ENCODE data around the gene PDE5A. TPM values are rescaled to one million over a fixed set of nuclear protein-coding genes. Genes with fewer than 3 reads are reported as not detected.

The PDE5A gene
- total RNA-seq, 1 experiment from 2014 or later, result 5.0 TPM

DNA sequence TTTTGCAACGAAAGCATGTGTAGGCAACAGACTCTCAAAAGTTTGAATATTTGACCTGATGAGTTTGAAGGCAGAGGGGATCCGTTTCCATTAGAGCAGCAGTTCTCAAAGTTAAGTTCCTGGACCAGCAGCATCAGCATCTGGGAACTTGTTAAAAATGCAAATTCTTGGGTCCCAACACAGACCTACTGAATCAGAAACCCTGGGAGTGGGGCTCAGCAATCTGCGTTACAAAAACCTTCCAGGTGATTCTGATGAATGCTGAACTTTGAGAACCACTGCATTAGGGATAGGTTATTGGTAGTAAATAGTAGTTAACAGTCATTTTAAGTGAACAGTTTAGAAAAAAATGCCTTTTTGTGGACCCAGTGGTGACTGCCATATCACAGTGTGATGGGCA is 98.8 kb downstream of the PDE5A start:
- Histone ChIP-seq H2AFZ (ENCODE audit: low read depth, low read length, poor library complexity, severe bottlenecking) (no peak overlapping the region), H3K9ac (ENCODE audit: low read length) (no peak overlapping the region), H3K4me1 (ENCODE audit: control insufficient read depth in 1 of 2, insufficient read depth in 2 of 2, low read length in 2 of 2) (no peaks in the 10 kb centered on the region), H3K9me3 (ENCODE audit: control insufficient read depth in 1 of 2, insufficient read depth in 1 of 2, low read depth in 1 of 2, low read length in 2 of 2) (no peaks in the 10 kb centered on the region), H3K4me2 (ENCODE audit: low read length) (no peak overlapping the region), H3K79me2 (ENCODE audit: insufficient read depth, low read length) (no peaks in the 10 kb centered on the region), H3K27me3 (ENCODE audit: insufficient read depth, low read length) (no peaks in the 10 kb centered on the region), H3K9me2 (ENCODE audit: insufficient read depth) (no peaks in the 10 kb centered on the region), H4K20me1 (ENCODE audit: insufficient read depth) (no peaks in the 10 kb centered on the region), H3K4me3 (replicated peaks in 1 of 2; ENCODE audit: low read depth in 1 of 2, low read length in 2 of 2) (no peak overlapping the region), H3K27ac (ENCODE audit: low read depth, low read length) (no peak overlapping the region), H3K36me3 (ENCODE audit: control insufficient read depth in 1 of 2, insufficient read depth in 2 of 2, low read length in 2 of 2) (no peaks in the 10 kb centered on the region)
- CTCF ChIA-PET, result no interaction called here
- intact Hi-C loops (cut with micrococcal nuclease), result no loop called here
- no TSS peak for BruUV-seq (replicated peaks)
- TF ChIP-seq FOSL1 (IDR thresholded peaks at IDR 0.05; ENCODE audit: low read depth), result no peak
- no peak for ATAC-seq
- DNase-seq (ENCODE audit: low read depth, low spot score), result no peak
- POLR2A ChIA-PET, result no interaction called here
- RAD21 ChIA-PET (ENCODE audit: low non-redundant PET in 1 of 2, low total read pairs in 2 of 2, uncharacterized antibody in 2 of 2, unreplicated experiment in 2 of 2), result no interaction called here

DNA sequence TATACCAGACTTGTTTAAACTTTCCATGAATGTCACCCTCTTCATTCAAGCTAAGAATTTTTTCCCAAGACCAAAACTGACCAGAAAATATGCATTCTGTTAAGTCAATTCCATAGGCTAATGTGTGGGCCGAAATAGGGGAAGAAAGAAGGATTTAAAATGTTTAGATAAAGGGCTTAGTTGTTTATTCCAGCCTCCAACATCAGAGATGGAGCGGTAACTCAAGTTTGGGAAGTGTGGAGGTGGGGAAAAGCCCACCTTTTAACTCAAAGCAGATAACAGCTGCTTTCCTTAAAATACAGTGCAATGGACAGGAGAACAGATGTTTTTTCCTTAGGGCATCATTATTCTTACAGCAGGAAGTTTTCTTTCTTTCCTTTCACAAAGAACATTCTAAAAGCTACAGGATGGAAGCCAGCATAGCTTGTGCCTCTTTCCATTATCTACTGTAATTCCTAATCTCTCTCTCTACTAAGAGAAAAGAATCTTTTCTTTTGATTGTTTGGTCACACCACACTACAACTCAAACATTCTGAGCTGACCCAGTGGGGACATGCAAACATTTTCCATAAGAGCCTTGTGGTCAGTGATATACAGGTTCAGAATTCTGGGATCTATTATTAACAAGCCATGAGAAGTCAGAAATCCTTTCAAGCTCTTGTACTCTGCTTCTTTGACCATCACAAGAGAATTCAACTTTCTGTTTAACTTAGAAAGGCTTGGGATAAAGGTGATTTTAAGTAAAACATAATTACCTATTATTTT is 101.6 kb downstream of the PDE5A start:
- ATAC-seq (no peak), DNase-seq (ENCODE audit: low read depth, low spot score) (no peak)
- intact Hi-C loops (cut with micrococcal nuclease), result no loop called here
- Histone ChIP-seq H3K9ac (ENCODE audit: low read length) (no peak overlapping the region), H2AFZ (ENCODE audit: low read depth, low read length, poor library complexity, severe bottlenecking) (no peak overlapping the region), H3K27ac (ENCODE audit: low read depth, low read length) (no peak overlapping the region), H3K27me3 (ENCODE audit: insufficient read depth, low read length) (no peaks in the 10 kb centered on the region), H3K36me3 (ENCODE audit: control insufficient read depth in 1 of 2, insufficient read depth in 2 of 2, low read length in 2 of 2) (no peaks in the 10 kb centered on the region), H3K4me1 (ENCODE audit: control insufficient read depth in 1 of 2, insufficient read depth in 2 of 2, low read length in 2 of 2) (no peaks in the 10 kb centered on the region), H3K4me2 (ENCODE audit: low read length) (no peak overlapping the region), H4K20me1 (ENCODE audit: insufficient read depth) (no peaks in the 10 kb centered on the region), H3K9me3 (ENCODE audit: control insufficient read depth in 1 of 2, insufficient read depth in 1 of 2, low read depth in 1 of 2, low read length in 2 of 2) (no peaks in the 10 kb centered on the region), H3K4me3 (replicated peaks in 1 of 2; ENCODE audit: low read depth in 1 of 2, low read length in 2 of 2) (no peak overlapping the region), H3K79me2 (ENCODE audit: insufficient read depth, low read length) (no peaks in the 10 kb centered on the region), H3K9me2 (ENCODE audit: insufficient read depth) (no peaks in the 10 kb centered on the region)
- no TSS peak for BruUV-seq (replicated peaks)
- ChIA-PET CTCF (no interaction called here), RAD21 (ENCODE audit: low non-redundant PET in 1 of 2, low total read pairs in 2 of 2, uncharacterized antibody in 2 of 2, unreplicated experiment in 2 of 2) (no interaction called here), POLR2A (no interaction called here)
- TF ChIP-seq SRF (IDR thresholded peaks at IDR 0.05; ENCODE audit: low read depth), result no peak
- no peak for TF ChIP-seq JUND (IDR thresholded peaks at IDR 0.05)
- no peak for TF ChIP-seq POLR2A (IDR thresholded peaks at IDR 0.05; ENCODE audit: borderline replicate concordance, extremely low read depth, insufficient read depth, insufficient read length)
- TF ChIP-seq, protein P1, sequence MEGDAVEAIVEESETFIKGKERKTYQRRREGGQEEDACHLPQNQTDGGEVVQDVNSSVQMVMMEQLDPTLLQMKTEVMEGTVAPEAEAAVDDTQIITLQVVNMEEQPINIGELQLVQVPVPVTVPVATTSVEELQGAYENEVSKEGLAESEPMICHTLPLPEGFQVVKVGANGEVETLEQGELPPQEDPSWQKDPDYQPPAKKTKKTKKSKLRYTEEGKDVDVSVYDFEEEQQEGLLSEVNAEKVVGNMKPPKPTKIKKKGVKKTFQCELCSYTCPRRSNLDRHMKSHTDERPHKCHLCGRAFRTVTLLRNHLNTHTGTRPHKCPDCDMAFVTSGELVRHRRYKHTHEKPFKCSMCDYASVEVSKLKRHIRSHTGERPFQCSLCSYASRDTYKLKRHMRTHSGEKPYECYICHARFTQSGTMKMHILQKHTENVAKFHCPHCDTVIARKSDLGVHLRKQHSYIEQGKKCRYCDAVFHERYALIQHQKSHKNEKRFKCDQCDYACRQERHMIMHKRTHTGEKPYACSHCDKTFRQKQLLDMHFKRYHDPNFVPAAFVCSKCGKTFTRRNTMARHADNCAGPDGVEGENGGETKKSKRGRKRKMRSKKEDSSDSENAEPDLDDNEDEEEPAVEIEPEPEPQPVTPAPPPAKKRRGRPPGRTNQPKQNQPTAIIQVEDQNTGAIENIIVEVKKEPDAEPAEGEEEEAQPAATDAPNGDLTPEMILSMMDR (IDR thresholded peaks at IDR 0.05 in 2 of 3, conservative IDR thresholded peaks at IDR 0.05 in 1 of 3; ENCODE audit: borderline replicate concordance in 1 of 3, insufficient read depth in 1 of 3, low read depth in 2 of 3, low read length in 2 of 3), result no peak
- TF ChIP-seq EZH2 (IDR thresholded peaks at IDR 0.05), result no peak
- TF ChIP-seq SIN3A (IDR thresholded peaks at IDR 0.05; ENCODE audit: low read depth), result no peak
- no peak for TF ChIP-seq FOSL1 (IDR thresholded peaks at IDR 0.05; ENCODE audit: low read depth)
- TF ChIP-seq, protein P2, sequence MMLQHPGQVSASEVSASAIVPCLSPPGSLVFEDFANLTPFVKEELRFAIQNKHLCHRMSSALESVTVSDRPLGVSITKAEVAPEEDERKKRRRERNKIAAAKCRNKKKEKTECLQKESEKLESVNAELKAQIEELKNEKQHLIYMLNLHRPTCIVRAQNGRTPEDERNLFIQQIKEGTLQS (IDR thresholded peaks at IDR 0.05), result no peak
- no peak for TF ChIP-seq EGR1 (IDR thresholded peaks at IDR 0.05; ENCODE audit: low read depth)
- no peak for TF ChIP-seq ZFX (IDR thresholded peaks at IDR 0.05)
- TF ChIP-seq ZNF274 (IDR thresholded peaks at IDR 0.05; ENCODE audit: low read depth, low read length), result no peak
- no peak for TF ChIP-seq TCF7L2 (IDR thresholded peaks at IDR 0.05; ENCODE audit: borderline replicate concordance, extremely low read depth, insufficient read depth, insufficient read length)
- TF ChIP-seq, protein P3, sequence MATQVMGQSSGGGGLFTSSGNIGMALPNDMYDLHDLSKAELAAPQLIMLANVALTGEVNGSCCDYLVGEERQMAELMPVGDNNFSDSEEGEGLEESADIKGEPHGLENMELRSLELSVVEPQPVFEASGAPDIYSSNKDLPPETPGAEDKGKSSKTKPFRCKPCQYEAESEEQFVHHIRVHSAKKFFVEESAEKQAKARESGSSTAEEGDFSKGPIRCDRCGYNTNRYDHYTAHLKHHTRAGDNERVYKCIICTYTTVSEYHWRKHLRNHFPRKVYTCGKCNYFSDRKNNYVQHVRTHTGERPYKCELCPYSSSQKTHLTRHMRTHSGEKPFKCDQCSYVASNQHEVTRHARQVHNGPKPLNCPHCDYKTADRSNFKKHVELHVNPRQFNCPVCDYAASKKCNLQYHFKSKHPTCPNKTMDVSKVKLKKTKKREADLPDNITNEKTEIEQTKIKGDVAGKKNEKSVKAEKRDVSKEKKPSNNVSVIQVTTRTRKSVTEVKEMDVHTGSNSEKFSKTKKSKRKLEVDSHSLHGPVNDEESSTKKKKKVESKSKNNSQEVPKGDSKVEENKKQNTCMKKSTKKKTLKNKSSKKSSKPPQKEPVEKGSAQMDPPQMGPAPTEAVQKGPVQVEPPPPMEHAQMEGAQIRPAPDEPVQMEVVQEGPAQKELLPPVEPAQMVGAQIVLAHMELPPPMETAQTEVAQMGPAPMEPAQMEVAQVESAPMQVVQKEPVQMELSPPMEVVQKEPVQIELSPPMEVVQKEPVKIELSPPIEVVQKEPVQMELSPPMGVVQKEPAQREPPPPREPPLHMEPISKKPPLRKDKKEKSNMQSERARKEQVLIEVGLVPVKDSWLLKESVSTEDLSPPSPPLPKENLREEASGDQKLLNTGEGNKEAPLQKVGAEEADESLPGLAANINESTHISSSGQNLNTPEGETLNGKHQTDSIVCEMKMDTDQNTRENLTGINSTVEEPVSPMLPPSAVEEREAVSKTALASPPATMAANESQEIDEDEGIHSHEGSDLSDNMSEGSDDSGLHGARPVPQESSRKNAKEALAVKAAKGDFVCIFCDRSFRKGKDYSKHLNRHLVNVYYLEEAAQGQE (IDR thresholded peaks at IDR 0.05; ENCODE audit: low read depth), result no peak
- no peak for TF ChIP-seq CEBPB (IDR thresholded peaks at IDR 0.05; ENCODE audit: low read depth)
- TF ChIP-seq, protein P4, sequence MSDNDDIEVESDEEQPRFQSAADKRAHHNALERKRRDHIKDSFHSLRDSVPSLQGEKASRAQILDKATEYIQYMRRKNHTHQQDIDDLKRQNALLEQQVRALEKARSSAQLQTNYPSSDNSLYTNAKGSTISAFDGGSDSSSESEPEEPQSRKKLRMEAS (IDR thresholded peaks at IDR 0.05), result no peak
- no peak for TF ChIP-seq SP1 (IDR thresholded peaks at IDR 0.05; ENCODE audit: low read depth)
- no peak for TF ChIP-seq ELF1 (IDR thresholded peaks at IDR 0.05; ENCODE audit: borderline replicate concordance, low read depth)
